Measurements from ENCODE around the gene NSG1.

DNA sequence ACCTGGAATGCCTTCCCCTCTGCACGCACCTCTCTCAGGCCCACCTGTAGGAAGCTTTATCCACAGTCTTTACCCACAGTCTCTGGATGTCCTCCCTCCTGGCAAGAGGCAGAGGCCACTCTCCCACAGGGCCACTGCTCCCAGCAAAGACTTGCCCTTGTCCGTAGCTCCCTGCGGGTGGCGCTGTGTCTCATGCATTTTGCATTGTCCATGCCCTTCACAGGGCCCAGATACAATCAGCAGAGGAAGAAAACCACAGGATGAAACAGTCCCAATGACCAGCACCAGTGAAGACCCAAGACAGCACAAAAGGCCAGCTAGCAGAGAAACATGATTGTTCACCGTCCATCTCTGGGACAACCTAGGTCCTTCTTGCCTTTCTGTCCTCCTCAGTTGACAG lies 2.1 kb upstream of the NSG1 start:
- no peak for TF ChIP-seq YY1 (IDR thresholded peaks at IDR 0.05; ENCODE audit: low read depth)
- TF ChIP-seq RCOR1 (IDR thresholded peaks at IDR 0.05; ENCODE audit: low read length), result no peak
- TF ChIP-seq, protein P1, sequence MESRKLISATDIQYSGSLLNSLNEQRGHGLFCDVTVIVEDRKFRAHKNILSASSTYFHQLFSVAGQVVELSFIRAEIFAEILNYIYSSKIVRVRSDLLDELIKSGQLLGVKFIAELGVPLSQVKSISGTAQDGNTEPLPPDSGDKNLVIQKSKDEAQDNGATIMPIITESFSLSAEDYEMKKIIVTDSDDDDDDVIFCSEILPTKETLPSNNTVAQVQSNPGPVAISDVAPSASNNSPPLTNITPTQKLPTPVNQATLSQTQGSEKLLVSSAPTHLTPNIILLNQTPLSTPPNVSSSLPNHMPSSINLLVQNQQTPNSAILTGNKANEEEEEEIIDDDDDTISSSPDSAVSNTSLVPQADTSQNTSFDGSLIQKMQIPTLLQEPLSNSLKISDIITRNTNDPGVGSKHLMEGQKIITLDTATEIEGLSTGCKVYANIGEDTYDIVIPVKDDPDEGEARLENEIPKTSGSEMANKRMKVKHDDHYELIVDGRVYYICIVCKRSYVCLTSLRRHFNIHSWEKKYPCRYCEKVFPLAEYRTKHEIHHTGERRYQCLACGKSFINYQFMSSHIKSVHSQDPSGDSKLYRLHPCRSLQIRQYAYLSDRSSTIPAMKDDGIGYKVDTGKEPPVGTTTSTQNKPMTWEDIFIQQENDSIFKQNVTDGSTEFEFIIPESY (IDR thresholded peaks at IDR 0.05; ENCODE audit: borderline replicate concordance, low read depth), result no peak
- TF ChIP-seq, protein P2, sequence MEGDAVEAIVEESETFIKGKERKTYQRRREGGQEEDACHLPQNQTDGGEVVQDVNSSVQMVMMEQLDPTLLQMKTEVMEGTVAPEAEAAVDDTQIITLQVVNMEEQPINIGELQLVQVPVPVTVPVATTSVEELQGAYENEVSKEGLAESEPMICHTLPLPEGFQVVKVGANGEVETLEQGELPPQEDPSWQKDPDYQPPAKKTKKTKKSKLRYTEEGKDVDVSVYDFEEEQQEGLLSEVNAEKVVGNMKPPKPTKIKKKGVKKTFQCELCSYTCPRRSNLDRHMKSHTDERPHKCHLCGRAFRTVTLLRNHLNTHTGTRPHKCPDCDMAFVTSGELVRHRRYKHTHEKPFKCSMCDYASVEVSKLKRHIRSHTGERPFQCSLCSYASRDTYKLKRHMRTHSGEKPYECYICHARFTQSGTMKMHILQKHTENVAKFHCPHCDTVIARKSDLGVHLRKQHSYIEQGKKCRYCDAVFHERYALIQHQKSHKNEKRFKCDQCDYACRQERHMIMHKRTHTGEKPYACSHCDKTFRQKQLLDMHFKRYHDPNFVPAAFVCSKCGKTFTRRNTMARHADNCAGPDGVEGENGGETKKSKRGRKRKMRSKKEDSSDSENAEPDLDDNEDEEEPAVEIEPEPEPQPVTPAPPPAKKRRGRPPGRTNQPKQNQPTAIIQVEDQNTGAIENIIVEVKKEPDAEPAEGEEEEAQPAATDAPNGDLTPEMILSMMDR (IDR thresholded peaks at IDR 0.05), result peak; percentile 62
- TF ChIP-seq EP300 (IDR thresholded peaks at IDR 0.05; ENCODE audit: borderline replicate concordance in 1 of 2, low read depth in 1 of 2, low read length in 1 of 2), result no peak
- no peak for TF ChIP-seq FOXM1 (IDR thresholded peaks at IDR 0.05; ENCODE audit: low read depth)
- TF ChIP-seq, protein P3, sequence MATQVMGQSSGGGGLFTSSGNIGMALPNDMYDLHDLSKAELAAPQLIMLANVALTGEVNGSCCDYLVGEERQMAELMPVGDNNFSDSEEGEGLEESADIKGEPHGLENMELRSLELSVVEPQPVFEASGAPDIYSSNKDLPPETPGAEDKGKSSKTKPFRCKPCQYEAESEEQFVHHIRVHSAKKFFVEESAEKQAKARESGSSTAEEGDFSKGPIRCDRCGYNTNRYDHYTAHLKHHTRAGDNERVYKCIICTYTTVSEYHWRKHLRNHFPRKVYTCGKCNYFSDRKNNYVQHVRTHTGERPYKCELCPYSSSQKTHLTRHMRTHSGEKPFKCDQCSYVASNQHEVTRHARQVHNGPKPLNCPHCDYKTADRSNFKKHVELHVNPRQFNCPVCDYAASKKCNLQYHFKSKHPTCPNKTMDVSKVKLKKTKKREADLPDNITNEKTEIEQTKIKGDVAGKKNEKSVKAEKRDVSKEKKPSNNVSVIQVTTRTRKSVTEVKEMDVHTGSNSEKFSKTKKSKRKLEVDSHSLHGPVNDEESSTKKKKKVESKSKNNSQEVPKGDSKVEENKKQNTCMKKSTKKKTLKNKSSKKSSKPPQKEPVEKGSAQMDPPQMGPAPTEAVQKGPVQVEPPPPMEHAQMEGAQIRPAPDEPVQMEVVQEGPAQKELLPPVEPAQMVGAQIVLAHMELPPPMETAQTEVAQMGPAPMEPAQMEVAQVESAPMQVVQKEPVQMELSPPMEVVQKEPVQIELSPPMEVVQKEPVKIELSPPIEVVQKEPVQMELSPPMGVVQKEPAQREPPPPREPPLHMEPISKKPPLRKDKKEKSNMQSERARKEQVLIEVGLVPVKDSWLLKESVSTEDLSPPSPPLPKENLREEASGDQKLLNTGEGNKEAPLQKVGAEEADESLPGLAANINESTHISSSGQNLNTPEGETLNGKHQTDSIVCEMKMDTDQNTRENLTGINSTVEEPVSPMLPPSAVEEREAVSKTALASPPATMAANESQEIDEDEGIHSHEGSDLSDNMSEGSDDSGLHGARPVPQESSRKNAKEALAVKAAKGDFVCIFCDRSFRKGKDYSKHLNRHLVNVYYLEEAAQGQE (IDR thresholded peaks at IDR 0.05; ENCODE audit: low read depth, low read length), result no peak
- no peak for TF ChIP-seq POLR2AphosphoS5 (IDR thresholded peaks at IDR 0.05; ENCODE audit: low read depth, low read length)
- TF ChIP-seq RAD21 (IDR thresholded peaks at IDR 0.05; ENCODE audit: low read length), result peak; percentile 70
- TF ChIP-seq CHD2 (IDR thresholded peaks at IDR 0.05; ENCODE audit: low read length, partially characterized antibody), result no peak
- no peak for TF ChIP-seq SIN3A (IDR thresholded peaks at IDR 0.05; ENCODE audit: borderline replicate concordance, low read depth, low read length)
- TF ChIP-seq SMC3 (IDR thresholded peaks at IDR 0.05; ENCODE audit: low read depth, low read length), result peak; percentile 31; the same call in 1 of the 2 replicates
